Activated CD8-positive, alpha-beta memory T cell treated with anti-CD3 and anti-CD28 coated beads, Interleukin-2, amount 50 U/mL, for 1 hour (primary cell): ENCODE measurements around the gene TLNRD1.

ENCODE experiments used
- DNase-seq: peaks from one replicate; pipeline ENCODE4 v3.0.0-alpha.2; 2020; ENCODE audit errors: extremely low read depth

Gene TLNRD1

GRCh38 chr15:81002009-81002330 is 1.2 kb downstream of the TLNRD1 start:
- no peak for DNase-seq

DNA sequence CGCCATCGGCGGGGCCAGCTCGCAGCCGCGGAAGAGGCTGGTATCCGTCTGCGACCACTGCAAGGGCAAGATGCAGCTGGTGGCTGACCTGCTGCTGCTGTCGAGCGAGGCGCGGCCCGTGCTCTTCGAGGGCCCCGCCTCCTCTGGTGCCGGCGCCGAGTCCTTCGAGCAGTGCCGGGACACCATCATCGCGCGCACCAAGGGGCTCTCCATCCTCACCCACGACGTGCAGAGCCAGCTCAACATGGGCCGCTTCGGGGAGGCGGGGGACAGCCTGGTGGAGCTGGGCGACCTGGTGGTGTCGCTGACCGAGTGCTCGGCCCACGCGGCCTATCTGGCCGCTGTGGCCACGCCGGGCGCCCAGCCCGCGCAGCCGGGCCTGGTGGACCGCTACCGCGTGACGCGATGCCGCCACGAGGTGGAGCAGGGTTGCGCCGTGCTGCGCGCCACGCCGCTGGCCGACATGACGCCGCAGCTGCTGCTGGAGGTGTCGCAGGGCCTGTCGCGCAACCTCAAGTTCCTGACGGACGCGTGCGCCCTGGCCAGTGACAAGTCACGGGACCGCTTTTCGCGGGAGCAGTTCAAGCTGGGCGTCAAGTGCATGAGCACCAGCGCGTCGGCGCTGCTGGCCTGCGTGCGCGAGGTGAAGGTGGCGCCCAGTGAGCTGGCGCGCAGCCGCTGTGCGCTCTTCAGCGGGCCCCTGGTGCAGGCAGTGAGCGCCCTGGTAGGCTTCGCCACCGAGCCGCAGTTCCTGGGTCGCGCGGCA is 1.8 kb downstream of the TLNRD1 start:
- DNase-seq: no peak

- no peak for DNase-seq
Observed at GRCh38 chr15:81003097-81003350, 2.3 kb downstream of the TLNRD1 start.

GRCh38 chr15:81006124-81006523 is 5.4 kb downstream of the TLNRD1 start:
- no peak for DNase-seq

DNA sequence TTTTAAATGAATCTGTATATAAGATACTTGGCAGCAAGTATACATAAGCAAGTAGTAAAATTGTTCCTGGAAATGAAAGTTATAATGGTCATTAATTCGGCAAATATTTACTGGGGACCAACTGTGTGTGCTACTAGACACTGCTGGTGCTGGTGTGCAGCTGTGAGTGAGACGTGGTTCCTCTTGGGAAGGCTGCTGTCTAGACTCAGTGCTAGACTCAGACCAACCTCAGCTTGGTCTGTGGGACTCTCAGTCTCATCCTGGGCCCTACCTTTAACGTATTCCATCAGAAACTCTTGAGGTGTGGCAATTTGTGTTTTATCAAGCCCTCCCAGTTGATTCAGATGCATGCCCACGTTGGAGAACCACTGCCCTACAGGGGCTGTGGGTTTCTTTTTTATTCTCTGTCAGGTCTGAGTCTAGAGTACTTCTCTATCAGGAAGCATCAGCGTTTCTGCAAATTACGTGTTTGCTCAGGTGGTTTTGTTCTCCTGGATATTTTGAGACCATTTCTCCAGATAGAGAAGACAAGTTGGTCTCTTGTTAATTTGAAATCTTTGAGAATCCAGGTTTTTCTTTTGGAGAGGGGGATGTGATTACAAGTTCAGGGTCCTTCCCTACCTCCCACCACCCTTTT is 6.8 kb downstream of the TLNRD1 start:
- no peak for DNase-seq

GRCh38 chr15:81008312-81008711 is 7.6 kb downstream of the TLNRD1 start:
- DNase-seq: no peak

GRCh38 chr15:81010086-81010485 is 9.4 kb downstream of the TLNRD1 start:
- no peak for DNase-seq

DNA sequence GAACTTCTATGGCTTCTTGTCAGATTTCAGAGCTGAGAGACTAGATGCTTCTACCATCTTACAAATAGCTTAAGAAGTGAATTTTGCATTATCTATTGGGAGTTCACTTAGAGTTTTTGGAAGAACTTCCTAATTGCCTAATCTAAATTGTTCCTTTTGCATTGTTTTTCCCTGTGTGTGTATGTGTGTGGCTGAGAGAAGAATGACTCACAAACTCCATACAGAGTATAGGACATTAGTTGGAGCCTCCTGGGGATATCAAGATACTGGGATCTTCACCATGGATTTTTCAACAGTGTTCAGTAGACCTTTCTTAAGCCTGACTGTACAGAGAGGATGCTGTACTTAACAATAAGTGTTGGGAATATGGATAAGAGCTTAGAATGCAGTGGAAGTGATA is 10.9 kb downstream of the TLNRD1 start:
- no peak for DNase-seq

DNA sequence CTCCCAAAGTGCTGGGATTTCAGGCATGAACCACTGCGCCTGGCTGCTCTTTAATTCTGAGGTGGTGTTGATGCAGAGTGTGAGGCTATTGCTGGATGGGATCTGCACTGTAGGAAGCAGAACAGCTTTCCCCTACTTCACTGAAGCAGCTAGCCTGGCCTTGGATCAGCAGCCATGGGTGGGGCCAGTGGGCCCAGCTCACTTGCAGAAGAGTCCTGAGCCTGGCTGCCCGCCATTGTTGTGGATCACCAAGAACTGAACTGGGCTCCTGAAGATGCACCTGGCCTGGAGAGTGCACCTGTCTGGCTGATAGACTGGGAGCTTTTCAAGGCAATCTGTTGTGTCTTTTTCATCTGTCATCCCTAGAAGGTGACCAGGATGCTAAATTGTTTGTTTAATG is 11.9 kb downstream of the TLNRD1 start:
- DNase-seq: no peak

GRCh38 chr15:81013396-81013929 is 12.7 kb downstream of the TLNRD1 start:
- no peak for DNase-seq

GRCh38 chr15:81014446-81015093 is 13.8 kb downstream of the TLNRD1 start:
- no peak for DNase-seq

GRCh38 chr15:81015621-81016488 is 15.1 kb downstream of the TLNRD1 start:
- no peak for DNase-seq

DNA sequence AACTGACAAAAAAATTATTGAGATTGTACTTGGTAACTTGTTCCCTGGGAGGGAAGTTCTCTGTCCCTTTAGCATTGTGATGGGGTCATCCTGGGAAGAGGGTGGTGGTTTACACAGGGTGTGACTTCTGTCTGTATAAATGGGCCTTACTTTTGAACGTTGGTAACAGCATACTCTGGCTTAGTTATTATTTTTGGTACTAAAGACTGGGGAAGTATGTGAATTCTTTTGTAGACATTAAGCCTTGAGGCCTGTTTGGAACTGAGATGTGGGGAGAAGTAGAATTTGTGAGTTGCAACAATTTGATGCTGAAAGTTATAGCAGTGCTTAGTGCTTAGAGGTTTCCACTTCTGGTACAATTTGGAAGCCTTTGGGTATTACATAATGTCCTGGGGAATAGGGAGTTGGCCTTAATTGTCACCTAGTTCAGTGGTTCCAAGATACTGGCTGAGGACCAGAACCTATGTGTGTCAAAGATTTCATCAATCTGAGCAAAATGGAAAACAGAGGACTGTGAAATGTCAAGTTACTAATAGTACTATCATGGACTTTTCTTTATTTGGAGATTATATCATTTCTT is 15.9 kb downstream of the TLNRD1 start:
- no peak for DNase-seq

DNA sequence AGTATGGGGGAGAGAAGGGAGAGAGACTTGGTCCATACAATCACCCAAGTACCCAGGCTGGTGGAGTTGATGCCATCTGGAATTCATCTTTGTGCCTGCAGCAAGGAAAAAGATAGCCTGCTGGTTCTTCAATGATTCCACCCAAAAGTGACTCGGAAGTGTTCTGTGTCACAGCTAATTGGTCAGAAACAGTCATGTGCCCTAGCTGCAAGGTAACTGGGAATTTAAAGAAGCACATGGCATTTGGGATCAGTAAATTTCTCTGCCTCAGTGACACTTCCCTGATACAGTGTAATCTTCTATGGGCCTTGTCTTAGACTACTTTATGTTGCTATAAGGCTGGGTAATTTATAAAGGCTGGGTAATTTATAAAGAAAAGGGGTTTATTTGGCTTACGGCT is 17.5 kb downstream of the TLNRD1 start:
- no peak for DNase-seq

GRCh38 chr15:81021321-81021720 is 20.6 kb downstream of the TLNRD1 start:
- no peak for DNase-seq

GRCh38 chr15:81023483-81024264 is 23.0 kb downstream of the TLNRD1 start:
- no peak for DNase-seq

DNA sequence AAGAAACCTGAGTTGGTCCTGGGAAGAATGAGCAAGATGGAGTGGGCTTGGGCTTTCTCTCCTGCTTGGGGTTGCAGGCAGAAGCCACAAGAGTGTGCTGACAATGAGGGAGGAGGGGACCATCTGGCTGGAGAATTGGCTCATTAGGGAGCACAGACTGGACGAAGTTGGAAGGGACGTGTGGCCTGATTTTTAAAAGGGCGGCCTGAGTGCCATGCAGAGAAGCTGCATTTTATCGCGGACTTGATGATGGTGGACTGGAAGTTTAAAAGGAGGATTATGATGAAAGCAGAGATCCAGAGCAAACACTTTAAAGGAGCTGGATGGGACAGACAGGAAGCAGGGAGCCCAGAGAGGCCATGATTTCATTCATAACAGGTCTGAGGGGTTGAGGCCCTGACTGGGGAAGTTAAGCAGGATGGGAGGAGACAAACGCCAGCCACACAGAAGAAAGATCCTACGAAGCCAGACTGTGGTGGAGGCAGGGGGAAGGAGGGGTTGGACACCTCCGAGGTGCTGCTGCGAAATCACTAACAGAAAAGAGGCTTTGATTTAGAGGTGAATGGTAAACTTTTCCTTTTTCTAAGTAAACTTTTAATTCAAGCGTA is 23.6 kb downstream of the TLNRD1 start:
- DNase-seq: no peak

- DNase-seq: no peak
Observed at GRCh38 chr15:81024936-81025335, 24.2 kb downstream of the TLNRD1 start.

GRCh38 chr15:81025721-81026370 is 25.1 kb downstream of the TLNRD1 start:
- no peak for DNase-seq
